Neural cell (in vitro differentiated cells): ENCODE data around the gene PDCD1. TPM values are rescaled to one million over a fixed set of nuclear protein-coding genes. Genes with fewer than 3 reads are reported as not detected.

Experiments used
- H2AFZ ChIP-seq: fragments of 200-600, 300-800 bp; sonication (generic), shearing (Covaris generic); 2 replicates; pipeline ENCODE4 v1.6.0; 2014; ENCODE audit warnings: low read depth, mild to moderate bottlenecking, antibody characterized with exemption, low read length, moderate library complexity
- H3F3A ChIP-seq: fragments of 200-600 bp; shearing (Covaris generic); 2 replicates; pipeline ENCODE4 v1.6.1; 2016; ENCODE audit warnings: mild to moderate bottlenecking, moderate library complexity, mixed read lengths, antibody characterized with exemption, low read length; ENCODE audit not compliant: insufficient read depth, poor library complexity, severe bottlenecking
- H3K27ac ChIP-seq: fragments of 200-600, 300-800 bp; sonication (generic), shearing (Covaris generic); 2 replicates; pipeline ENCODE4 v1.5.1; 2014; ENCODE audit warnings: mild to moderate bottlenecking, low read length, moderate library complexity
- H3K27me3 ChIP-seq: fragments of 300-800, 200-600 bp; sonication (generic), shearing (Covaris generic); 2 replicates; pipeline ENCODE4 v1.6.0; 2014; ENCODE audit warnings: mild to moderate bottlenecking, low read depth, low read length, moderate library complexity; ENCODE audit not compliant: insufficient read depth
- H3K36me3 ChIP-seq: fragments of 300-800, 200-600 bp; sonication (generic), shearing (Covaris generic); 2 replicates; pipeline ENCODE4 v1.5.1; 2014; ENCODE audit warnings: mild to moderate bottlenecking, antibody characterized with exemption, low read length, moderate library complexity; ENCODE audit not compliant: insufficient read depth
- H3K4me2 ChIP-seq: fragments of 300-800, 200-600 bp; sonication (generic), shearing (Covaris generic); 2 replicates; pipeline ENCODE4 v1.6.0; 2014; ENCODE audit warnings: mild to moderate bottlenecking, low read length
- H3K4me3 ChIP-seq: fragments of 300-800, 200-600 bp; sonication (generic), shearing (Covaris generic); 2 replicates; pipeline ENCODE4 v1.5.1; 2014; ENCODE audit warnings: mild to moderate bottlenecking, low read length, moderate library complexity
- H3K79me2 ChIP-seq: fragments of 200-600 bp; shearing (Covaris generic); replicated peaks from 2 replicates; pipeline ENCODE4 v1.6.0; 2014; ENCODE audit warnings: mild to moderate bottlenecking, low read length, moderate library complexity; ENCODE audit not compliant: insufficient read depth
- H3K9ac ChIP-seq: fragments of 300-800, 200-600 bp; sonication (generic), shearing (Covaris generic); 2 replicates; pipeline ENCODE4 v1.6.1; 2016; ENCODE audit warnings: mild to moderate bottlenecking, low read length, mixed read lengths
- H3K9me2 ChIP-seq: fragments of 200-600 bp; shearing (Covaris generic); 2 replicates; pipeline ENCODE4 v1.6.1; 2016; ENCODE audit warnings: mild to moderate bottlenecking, low read length, mixed read lengths; ENCODE audit not compliant: insufficient read depth
- H3K9me3 ChIP-seq: fragments of 200-600, 300-800 bp; sonication (generic), shearing (Covaris generic); 2 replicates; pipeline ENCODE4 v1.6.1; 2016; ENCODE audit warnings: mild to moderate bottlenecking, mixed run types, low read length, moderate library complexity, mixed read lengths
- H4K20me1 ChIP-seq: fragments of 200-600 bp; shearing (Covaris generic); 2 replicates; pipeline ENCODE4 v1.6.1; 2016; ENCODE audit warnings: mild to moderate bottlenecking, mixed run types; ENCODE audit not compliant: insufficient read depth
- CTCF ChIP-seq: fragments of 450-650 bp; IDR thresholded peaks from 2 replicates; pipeline ENCODE4 v1.5.1; 2014; ENCODE audit warnings: antibody characterized with exemption, mild to moderate bottlenecking, moderate library complexity; ENCODE audit not compliant: poor library complexity, severe bottlenecking
- EP300 ChIP-seq: fragments of 450-650 bp; conservative IDR thresholded peaks from 2 replicates; pipeline ENCODE4 v1.6.1; 2014; ENCODE audit warnings: antibody characterized with exemption, mild to moderate bottlenecking, moderate library complexity; ENCODE audit not compliant: poor library complexity, severe bottlenecking
- EZH2 ChIP-seq: fragments of 200-600, 300-800 bp; shearing (Covaris generic), sonication (generic); IDR thresholded peaks from 2 replicates; pipeline ENCODE4 v1.6.1; 2014; ENCODE audit warnings: antibody characterized with exemption, low read length, borderline replicate concordance, mild to moderate bottlenecking; ENCODE audit not compliant: insufficient read depth, poor library complexity, severe bottlenecking
- MXI1 ChIP-seq: fragments of 450-650 bp; conservative IDR thresholded peaks from 2 replicates; pipeline ENCODE4 v1.6.1; 2014; ENCODE audit warnings: antibody characterized with exemption, mild to moderate bottlenecking; ENCODE audit not compliant: poor library complexity, severe bottlenecking
- POLR2AphosphoS5 ChIP-seq: IDR thresholded peaks from 2 replicates; pipeline ENCODE4 v1.6.1; 2012
- RAD21 ChIP-seq: fragments of 450-650 bp; conservative IDR thresholded peaks from 2 replicates; pipeline ENCODE4 v1.6.1; 2014; ENCODE audit warnings: antibody characterized with exemption, mild to moderate bottlenecking, moderate library complexity
- REST ChIP-seq: IDR thresholded peaks from 2 replicates; pipeline ENCODE4 v1.6.1; 2012; ENCODE audit warnings: borderline replicate concordance
- SMC3 ChIP-seq: fragments of 450-650 bp; conservative IDR thresholded peaks from 2 replicates; pipeline ENCODE4 v1.6.1; 2014; ENCODE audit warnings: antibody characterized with exemption, mild to moderate bottlenecking, moderate library complexity; ENCODE audit not compliant: poor library complexity
- TAF1 ChIP-seq: IDR thresholded peaks from 2 replicates; pipeline ENCODE4 v1.6.1; 2012; ENCODE audit warnings: low read depth
- polyA plus RNA-seq: library from polyadenylated mRNA; depleted of rRNA; stranded (reverse); fragments of >200 nt; gene quantifications from 2 replicates; pipeline ENCODE4 v1.2.3, GENCODE V29; 2014

PDCD1 gene
- polyA plus RNA-seq, 1 donor from 2014 or later: not detected

- TF ChIP-seq EZH2 (no peak), SMC3 (no peak), RAD21 (no peak), CTCF (no peak), REST (no peak), MXI1 (no peak), POLR2AphosphoS5 (no peak), TAF1 (no peak), EP300 (no peak)
- Histone ChIP-seq H3K9ac (no peak overlapping the region), H3K9me2 (no peaks in the 10 kb centered on the region), H3F3A (no peaks in the 10 kb centered on the region), H3K27ac (no peak overlapping the region), H3K36me3 (no peaks in the 10 kb centered on the region), H3K4me2 (no peak overlapping the region), H3K4me3 (no peak overlapping the region), H4K20me1 (no peaks in the 10 kb centered on the region), H3K27me3 (no peaks in the 10 kb centered on the region), H3K79me2 (no peaks in the 10 kb centered on the region), H2AFZ (no peak overlapping the region), H3K9me3 (no peaks in the 10 kb centered on the region)
Observed at GRCh38 chr2:241873081-241873802, 14.5 kb upstream of the PDCD1 start.

- H3K27ac ChIP-seq: no peak overlapping the region
- H3K79me2 ChIP-seq: no peaks in the 10 kb centered on the region
- H3K9me2 ChIP-seq: no peaks in the 10 kb centered on the region
- H3K9ac ChIP-seq: no peak overlapping the region
- no peak overlapping the region for H3K4me3 ChIP-seq
- H3K36me3 ChIP-seq: no peaks in the 10 kb centered on the region
- TF ChIP-seq TAF1 (no peak), EZH2 (no peak), RAD21 (no peak), MXI1 (no peak), SMC3 (no peak), EP300 (no peak), POLR2AphosphoS5 (no peak), REST (no peak), CTCF (no peak)
- H4K20me1 ChIP-seq: no peaks in the 10 kb centered on the region
- no peak overlapping the region for H2AFZ ChIP-seq
- no peak overlapping the region for H3K4me2 ChIP-seq
- H3F3A ChIP-seq: no peaks in the 10 kb centered on the region
- H3K9me3 ChIP-seq: no peaks in the 10 kb centered on the region
- no peaks in the 10 kb centered on the region for H3K27me3 ChIP-seq
Observed at GRCh38 chr2:241872313-241872642, 13.6 kb upstream of the PDCD1 start.
